Kidney (tissue), 14 donors: ENCODE measurements around the gene POC1A. TPM values are rescaled to one million over a fixed set of nuclear protein-coding genes. Genes with fewer than 3 reads are reported as not detected.

Experiments
- DNase-seq, 5 donors: peaks; one replicate each; pipeline ENCODE4 v3.0.0-alpha.2; 2013 to 2020
- FAIRE-seq: peaks from 2 replicates; lab custom pipeline; 2012; peaks lifted over from hg19 to GRCh38; lab: Jason Lieb, UNC
- H3K27ac ChIP-seq, 2 donors: one replicate each; pipeline ENCODE4 v1.7.0; 2013; ENCODE audit warnings: low read depth in 2 of 2, low read length in 2 of 2, inconsistent platforms in 1 of 2
- H3K27me3 ChIP-seq: one replicate; pipeline ENCODE4 v1.7.1; 2013; ENCODE audit warnings: low read length, inconsistent platforms; ENCODE audit not compliant: control insufficient read depth, insufficient read depth
- H3K36me3 ChIP-seq, 3 donors: one replicate each; pipeline versions ENCODE4 v1.7.0 to v1.7.1; 2013; ENCODE audit warnings: low read length in 3 of 3, control low read depth in 1 of 3, inconsistent platforms in 1 of 3; ENCODE audit not compliant: insufficient read depth in 3 of 3, control insufficient read depth in 2 of 3
- H3K4me1 ChIP-seq, 3 donors: one replicate each; pipeline versions ENCODE4 v1.7.0 to v1.7.1; 2013; ENCODE audit warnings: low read length in 3 of 3, inconsistent platforms in 1 of 3, low read depth in 1 of 3; ENCODE audit not compliant: control insufficient read depth in 2 of 3, insufficient read depth in 2 of 3
- H3K4me3 ChIP-seq, 3 donors: one replicate each; pipeline versions ENCODE4 v1.7.0 to v1.8.1; 2013; ENCODE audit warnings: low read length in 3 of 3, control low read depth in 1 of 3, inconsistent platforms in 1 of 3
- H3K9ac ChIP-seq, 3 donors: one replicate each; pipeline versions ENCODE4 v1.7.0 to v1.7.1; 2013; ENCODE audit warnings: low read length in 3 of 3, control low read depth in 1 of 3, inconsistent platforms in 1 of 3
- H3K9me3 ChIP-seq, 3 donors: one replicate each; pipeline versions ENCODE4 v1.7.0 to v1.7.1; 2013; ENCODE audit warnings: low read length in 3 of 3, control low read depth in 1 of 3, inconsistent platforms in 1 of 3; ENCODE audit not compliant: control insufficient read depth in 2 of 3, insufficient read depth in 1 of 3
- CTCF ChIP-seq: IDR thresholded peaks from 3 replicates; pipeline ENCODE4 v1.5.1; 2012; ENCODE audit warnings: mild to moderate bottlenecking, moderate library complexity, borderline replicate concordance; ENCODE audit not compliant: insufficient read depth; ENCODE audit errors: extremely low read depth
- intact Hi-C: fragments of 100-400 bp; cut with DNase I; formaldehyde crosslinking; loops from one replicate; pipeline ENCODE4 v1.11.1; 2022
- polyA plus RNA-seq: library from polyadenylated mRNA; stranded (reverse); fragments of 350-450 nt; fragmentation: Illumina TruSeq; extraction: RNeasy Lipid Tissue Mini Kit (QIAGEN cat#74804); gene quantifications from one replicate; pipeline ENCODE4 v1.2.3, GENCODE V29; 2014; ENCODE audit warnings: low read depth, low replicate concordance; ENCODE audit not compliant: insufficient read depth
- total RNA-seq: library from RNA; stranded (reverse); fragmentation: NEBNext Ultra II Directional; extraction: Animal tissue kit (Norgen Biotek cat#: 25700); gene quantifications from one replicate; pipeline ENCODE4 v1.2.1, GENCODE V29; 2021
- donor health status: control.
- donor health status: control.
- donor health status: control.
- donor health status: control.
- donor health status: control.
- donor health status: DM: yes; HTN: yes; CAD: no.
- donor health status: Normal renal cell carcinoma (clear cell type).

Gene POC1A
- total and polyA plus RNA-seq, 2 donors from 2014 or later = 2.2 to 2.5 TPM

- Histone ChIP-seq H3K4me1 (peaks cover 0 to 14% (median 0%) of the 10 kb centered on the region in 3 donors), H3K36me3 (no peaks in the 10 kb centered on the region), H3K4me3 (no peak overlapping the region), H3K27me3 (no peaks in the 10 kb centered on the region), H3K9me3 (no peaks in the 10 kb centered on the region), H3K9ac (no peak overlapping the region), H3K27ac (no peak overlapping the region)
- FAIRE-seq = no peak
- no peak for DNase-seq
- intact Hi-C loops = no loop called here
- TF ChIP-seq CTCF = no peak
Measured at GRCh38 chr3:52185837-52186236, 31.6 kb upstream of the POC1A start.

DNA sequence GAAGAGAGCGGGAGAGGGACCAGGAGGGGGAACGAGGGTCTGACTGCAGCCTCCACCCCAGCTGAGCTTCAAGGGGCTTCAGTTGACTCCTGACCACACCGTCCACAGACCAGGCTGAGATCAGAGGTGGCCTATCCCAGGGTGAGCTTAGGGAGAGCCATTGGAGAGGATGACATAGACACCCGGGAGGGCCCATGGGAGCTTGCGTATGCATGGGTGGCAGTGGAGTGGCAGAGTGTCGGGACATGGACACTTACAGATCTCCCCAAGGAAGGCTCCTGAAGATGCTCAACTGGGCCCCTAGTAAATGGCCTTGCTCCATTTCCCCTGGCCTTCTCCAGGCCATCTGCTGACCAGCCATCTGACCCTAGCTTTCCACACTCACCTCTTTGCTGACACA lies 31.1 kb upstream of the POC1A start:
- H3K27ac ChIP-seq = no peak overlapping the region
- no peaks in the 10 kb centered on the region for H3K9me3 ChIP-seq
- peaks cover 0 to 8% (median 0%) of the 10 kb centered on the region in 3 donors for H3K4me1 ChIP-seq
- no peak for FAIRE-seq
- H3K9ac ChIP-seq = no peak overlapping the region
- H3K36me3 ChIP-seq = no peaks in the 10 kb centered on the region
- intact Hi-C loops = no loop called here
- no peak for TF ChIP-seq CTCF
- no peak overlapping the region for H3K4me3 ChIP-seq
- DNase-seq = no peak
- H3K27me3 ChIP-seq = no peaks in the 10 kb centered on the region

- intact Hi-C loops = no loop called here
- H3K4me1 ChIP-seq = peaks cover 0 to 2% (median 0%) of the 10 kb centered on the region in 3 donors
- H3K27ac ChIP-seq = no peak overlapping the region
- H3K9ac ChIP-seq = no peak overlapping the region
- TF ChIP-seq CTCF = no peak
- DNase-seq (no peak), FAIRE-seq (no peak)
- H3K9me3 ChIP-seq = no peaks in the 10 kb centered on the region
- H3K27me3 ChIP-seq = no peaks in the 10 kb centered on the region
- no peak overlapping the region for H3K4me3 ChIP-seq
- H3K36me3 ChIP-seq = no peaks in the 10 kb centered on the region
Measured at GRCh38 chr3:52184690-52185089, 30.5 kb upstream of the POC1A start.
